GM12865 (cell line): Measurements from ENCODE around the gene KNOP1.

Experiments
- DNase-seq: peaks from one replicate; pipeline ENCODE4 v3.0.0; 2010; ENCODE audit warnings: low read depth
- H3K4me3 ChIP-seq: 2 replicates; pipeline ENCODE4 v1.5.1; 2011; ENCODE audit warnings: mild to moderate bottlenecking, low read depth, low read length, control low read depth
- TF ChIP-seq, protein P1 (sequence below): IDR thresholded peaks from 2 replicates; pipeline ENCODE4 v1.5.1; 2011; ENCODE audit warnings: low read length, control low read depth, low read depth, inconsistent platforms; ENCODE audit not compliant: insufficient read depth; ENCODE audit errors: missing control alignments

Gene KNOP1

DNA sequence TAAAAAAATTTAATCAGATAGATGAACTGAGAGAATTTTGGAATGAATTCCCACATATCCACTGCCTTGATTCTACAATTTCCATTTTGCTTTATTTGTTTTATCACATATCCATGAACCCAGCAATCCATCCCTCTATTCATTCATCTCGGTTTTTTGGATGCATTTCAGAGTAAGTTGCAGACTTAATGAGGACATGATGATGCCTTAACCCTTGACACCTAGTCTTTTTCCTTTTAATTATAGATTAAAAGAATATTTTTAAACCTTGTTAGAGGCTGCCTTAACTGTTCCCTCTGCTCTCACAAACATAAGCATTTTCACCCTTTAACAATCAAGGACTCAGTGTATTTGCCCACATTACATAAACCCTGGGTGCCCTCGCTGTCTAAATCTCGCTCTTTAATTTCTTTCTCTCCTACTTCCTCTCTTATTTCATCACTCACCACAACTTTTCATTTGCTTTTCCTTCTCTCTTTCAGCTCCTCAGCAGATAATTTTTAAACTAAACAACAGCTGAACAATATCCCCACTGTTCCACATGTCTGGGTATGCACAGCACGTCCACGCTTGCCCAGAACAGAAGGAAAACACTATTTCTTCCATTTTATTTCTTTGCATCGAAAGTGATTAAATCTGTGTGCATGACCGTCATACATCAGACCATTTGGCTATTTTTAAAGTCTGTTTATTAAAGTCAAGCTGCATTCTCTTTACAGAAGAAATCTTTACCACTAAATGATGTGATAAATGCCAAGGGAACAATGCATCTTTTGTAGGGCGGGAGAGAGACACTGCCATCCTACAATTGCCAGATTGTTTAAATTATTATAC, 40.0 kb upstream of the KNOP1 start:
- no peak for DNase-seq
- TF ChIP-seq, protein P1, sequence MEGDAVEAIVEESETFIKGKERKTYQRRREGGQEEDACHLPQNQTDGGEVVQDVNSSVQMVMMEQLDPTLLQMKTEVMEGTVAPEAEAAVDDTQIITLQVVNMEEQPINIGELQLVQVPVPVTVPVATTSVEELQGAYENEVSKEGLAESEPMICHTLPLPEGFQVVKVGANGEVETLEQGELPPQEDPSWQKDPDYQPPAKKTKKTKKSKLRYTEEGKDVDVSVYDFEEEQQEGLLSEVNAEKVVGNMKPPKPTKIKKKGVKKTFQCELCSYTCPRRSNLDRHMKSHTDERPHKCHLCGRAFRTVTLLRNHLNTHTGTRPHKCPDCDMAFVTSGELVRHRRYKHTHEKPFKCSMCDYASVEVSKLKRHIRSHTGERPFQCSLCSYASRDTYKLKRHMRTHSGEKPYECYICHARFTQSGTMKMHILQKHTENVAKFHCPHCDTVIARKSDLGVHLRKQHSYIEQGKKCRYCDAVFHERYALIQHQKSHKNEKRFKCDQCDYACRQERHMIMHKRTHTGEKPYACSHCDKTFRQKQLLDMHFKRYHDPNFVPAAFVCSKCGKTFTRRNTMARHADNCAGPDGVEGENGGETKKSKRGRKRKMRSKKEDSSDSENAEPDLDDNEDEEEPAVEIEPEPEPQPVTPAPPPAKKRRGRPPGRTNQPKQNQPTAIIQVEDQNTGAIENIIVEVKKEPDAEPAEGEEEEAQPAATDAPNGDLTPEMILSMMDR, result no peak
- H3K4me3 ChIP-seq, result no peak overlapping the region

DNA sequence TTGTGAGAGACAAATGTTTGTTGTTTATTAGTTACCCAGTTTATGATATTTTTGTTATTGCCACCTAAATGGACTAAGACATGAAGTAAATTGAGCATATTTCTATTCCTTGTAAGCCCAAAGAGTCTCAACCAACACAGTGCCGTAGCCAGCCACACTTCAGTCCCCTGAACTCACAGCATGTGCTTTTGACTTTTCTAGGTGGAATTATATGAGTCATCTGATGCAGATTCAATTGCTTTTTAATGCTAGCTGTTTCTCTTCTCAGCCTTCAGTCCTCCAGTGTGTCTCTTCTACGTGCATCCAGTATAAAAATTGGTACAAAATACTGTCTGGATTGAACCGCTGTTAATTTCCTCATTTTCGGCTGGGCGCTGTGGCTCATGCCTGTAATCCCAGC, 39.0 kb upstream of the KNOP1 start:
- H3K4me3 ChIP-seq, result no peak overlapping the region
- no peak for DNase-seq
- TF ChIP-seq, protein P1, result no peak

DNA sequence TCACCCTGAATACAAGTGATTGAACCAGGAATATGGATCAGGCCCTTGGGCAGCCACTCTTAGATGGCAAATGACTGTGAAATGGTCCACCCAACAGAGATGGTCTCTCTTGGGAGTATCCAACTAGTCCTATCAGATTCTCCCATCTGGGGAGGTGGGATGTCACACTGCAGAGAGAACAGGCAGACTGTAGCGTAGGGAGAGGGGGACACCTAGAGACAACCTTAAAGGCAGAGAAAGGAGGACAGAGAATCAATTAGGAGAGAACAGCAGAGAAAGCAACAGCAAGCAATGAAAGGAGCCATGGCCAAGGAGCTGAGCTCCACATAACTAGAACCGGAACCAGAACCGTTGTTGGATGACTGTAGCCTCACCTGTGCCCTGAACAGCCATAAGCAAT, 37.2 kb upstream of the KNOP1 start:
- no peak overlapping the region for H3K4me3 ChIP-seq
- TF ChIP-seq, protein P1, result no peak
- DNase-seq, result no peak

DNA sequence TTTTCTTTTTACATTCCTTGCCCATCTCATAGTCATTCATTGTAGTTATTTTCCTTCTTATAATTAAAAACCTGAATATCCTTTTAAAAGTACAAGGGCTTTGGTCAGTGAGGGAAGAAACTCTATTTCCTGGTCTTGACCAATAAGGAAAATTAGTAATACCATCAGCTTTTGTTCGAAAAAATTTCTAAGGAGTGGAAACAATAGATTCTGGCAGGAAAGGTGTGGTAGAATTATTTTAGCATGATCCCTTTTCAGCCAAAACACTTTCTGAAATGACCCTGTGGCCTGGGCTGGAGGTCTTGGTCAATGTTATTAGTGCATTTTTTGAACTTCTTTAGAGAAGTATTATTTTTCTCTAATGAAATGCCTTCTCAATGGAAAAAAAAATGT, 36.6 kb upstream of the KNOP1 start:
- DNase-seq, result no peak
- TF ChIP-seq, protein P1, result no peak
- H3K4me3 ChIP-seq, result no peak overlapping the region

DNA sequence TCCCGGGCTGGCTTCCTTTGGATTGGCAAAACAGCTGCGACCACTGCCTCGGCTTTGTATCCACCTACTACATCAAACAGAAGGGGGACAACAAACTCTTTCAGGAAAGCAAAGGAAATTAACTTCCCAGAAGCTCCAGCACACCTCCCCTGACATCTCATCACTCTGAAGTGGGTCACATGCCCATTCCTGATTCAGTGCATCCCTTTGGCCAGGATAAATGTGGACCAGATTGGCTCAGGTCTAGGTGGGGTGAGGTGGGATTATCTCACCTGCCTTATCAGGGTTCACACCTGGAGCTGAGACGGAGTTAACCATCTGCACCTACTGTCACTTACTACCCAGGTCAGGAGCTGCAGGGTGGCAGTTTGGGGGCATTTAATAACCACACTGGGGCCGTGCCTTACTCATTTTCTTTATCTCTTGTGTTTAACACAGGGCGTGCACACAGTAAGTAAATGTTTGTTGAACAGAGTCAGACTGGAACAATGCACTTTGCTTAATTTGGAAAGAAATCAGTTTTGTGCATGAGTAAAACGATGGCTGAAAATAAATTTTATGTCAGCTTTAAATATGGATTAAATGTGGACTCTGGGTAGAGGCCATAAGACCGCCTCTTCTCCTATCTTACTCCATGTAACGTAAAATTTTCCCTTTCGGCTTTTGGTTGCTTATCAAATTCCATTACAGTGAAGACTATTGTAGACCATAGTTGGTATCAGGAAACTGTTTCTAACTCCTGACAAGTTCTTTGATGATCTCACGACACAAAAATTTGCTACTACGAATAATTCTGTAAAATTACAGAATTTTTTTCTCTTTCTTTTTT, 36.0 kb upstream of the KNOP1 start:
- no peak overlapping the region for H3K4me3 ChIP-seq
- no peak for DNase-seq
- TF ChIP-seq, protein P1, result no peak

DNA sequence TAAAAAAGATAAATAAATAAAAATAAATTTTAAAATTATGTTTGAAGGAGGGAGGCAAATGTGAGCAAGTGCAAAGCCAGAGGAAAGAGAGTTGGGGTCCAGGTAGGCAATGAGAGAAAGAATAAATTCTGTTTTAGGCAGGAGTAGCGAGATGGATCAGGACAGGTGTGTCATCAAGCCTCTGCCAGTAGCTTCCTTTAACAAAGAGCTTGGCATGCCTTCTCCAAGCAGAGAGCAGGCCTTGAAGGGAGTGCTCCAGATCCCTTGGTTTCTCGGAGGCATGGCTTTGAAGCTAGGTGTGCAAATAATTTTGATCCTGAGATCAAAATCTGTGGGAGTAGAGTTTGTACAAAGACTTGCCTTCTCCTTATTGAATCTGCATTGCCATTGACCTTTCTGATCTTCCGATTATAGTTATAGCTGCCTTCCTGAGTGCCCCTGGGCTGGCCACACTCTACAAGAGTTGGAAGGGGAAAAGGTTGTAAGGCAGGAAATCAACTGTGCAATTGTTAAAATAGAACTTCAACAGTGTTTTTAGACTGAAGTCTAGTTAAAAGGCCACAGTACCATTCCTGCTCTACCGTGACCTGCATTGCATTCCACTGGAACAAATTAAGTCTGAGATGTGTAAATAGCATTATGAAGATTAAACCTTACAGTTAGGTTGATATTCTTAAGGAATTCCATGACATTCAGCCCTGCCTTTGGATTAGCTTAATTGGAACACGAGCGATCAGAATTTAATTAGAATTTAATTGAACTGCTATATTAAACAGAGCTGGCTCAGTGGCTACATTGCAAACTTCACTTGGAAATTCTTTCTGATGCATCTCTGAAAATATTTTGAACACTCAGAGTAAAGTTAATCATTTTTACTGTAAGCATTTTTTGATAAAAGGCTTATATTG, 33.7 kb upstream of the KNOP1 start:
- no peak for DNase-seq

More for the DNA sequence above, 33.7 kb upstream of the KNOP1 start:
- TF ChIP-seq, protein P1, result no peak
- H3K4me3 ChIP-seq, result no peak overlapping the region
